Fibroblast of villous mesenchyme (primary cell): ENCODE measurements around the gene ASTL. TPM values are rescaled to one million over a fixed set of nuclear protein-coding genes. Genes with fewer than 3 reads are reported as not detected.

Experiments used
- DNase-seq: peaks from one replicate; pipeline ENCODE4 v3.0.0-alpha.2; 2010; ENCODE audit warnings: low read depth
- H3K4me3 ChIP-seq: 2 replicates; pipeline ENCODE4 v1.5.1; 2011; ENCODE audit warnings: low read depth, mild to moderate bottlenecking, low read length
- CTCF ChIP-seq: IDR thresholded peaks from 2 replicates; pipeline ENCODE4 v1.5.1; 2012; ENCODE audit warnings: low read depth, mild to moderate bottlenecking, low read length; ENCODE audit not compliant: insufficient read depth
- total RNA-seq: library from RNA; depleted of rRNA; stranded (reverse); fragments of >200 nt; gene quantifications from 2 replicates; pipeline ENCODE4 v1.2.3, GENCODE V29; 2012

ASTL gene
- total RNA-seq, 1 donor = not detected

- H3K4me3 ChIP-seq = no peak overlapping the region
- no peak for TF ChIP-seq CTCF
- DNase-seq = no peak
Measured at GRCh38 chr2:96150007-96150640, 11.8 kb upstream of the ASTL start.

GRCh38 chr2:96148410-96149217, 10.3 kb upstream of the ASTL start:
- peak; percentile 80 for DNase-seq
- no peak for TF ChIP-seq CTCF
- no peak overlapping the region for H3K4me3 ChIP-seq

GRCh38 chr2:96147593-96148201, 9.4 kb upstream of the ASTL start:
- no peak for DNase-seq
- H3K4me3 ChIP-seq = no peak overlapping the region
- no peak for TF ChIP-seq CTCF

GRCh38 chr2:96146881-96147592, 8.7 kb upstream of the ASTL start:
- H3K4me3 ChIP-seq = no peak overlapping the region
- no peak for DNase-seq
- TF ChIP-seq CTCF = no peak

- no peak for TF ChIP-seq CTCF
- no peak for DNase-seq
- no peak overlapping the region for H3K4me3 ChIP-seq
Measured at GRCh38 chr2:96146153-96146880, 8.0 kb upstream of the ASTL start.

- no peak overlapping the region for H3K4me3 ChIP-seq
- no peak for TF ChIP-seq CTCF
- no peak for DNase-seq
Measured at GRCh38 chr2:96145848-96146152, 7.5 kb upstream of the ASTL start.
